ENCODE results near the gene FAM221B.

DNA sequence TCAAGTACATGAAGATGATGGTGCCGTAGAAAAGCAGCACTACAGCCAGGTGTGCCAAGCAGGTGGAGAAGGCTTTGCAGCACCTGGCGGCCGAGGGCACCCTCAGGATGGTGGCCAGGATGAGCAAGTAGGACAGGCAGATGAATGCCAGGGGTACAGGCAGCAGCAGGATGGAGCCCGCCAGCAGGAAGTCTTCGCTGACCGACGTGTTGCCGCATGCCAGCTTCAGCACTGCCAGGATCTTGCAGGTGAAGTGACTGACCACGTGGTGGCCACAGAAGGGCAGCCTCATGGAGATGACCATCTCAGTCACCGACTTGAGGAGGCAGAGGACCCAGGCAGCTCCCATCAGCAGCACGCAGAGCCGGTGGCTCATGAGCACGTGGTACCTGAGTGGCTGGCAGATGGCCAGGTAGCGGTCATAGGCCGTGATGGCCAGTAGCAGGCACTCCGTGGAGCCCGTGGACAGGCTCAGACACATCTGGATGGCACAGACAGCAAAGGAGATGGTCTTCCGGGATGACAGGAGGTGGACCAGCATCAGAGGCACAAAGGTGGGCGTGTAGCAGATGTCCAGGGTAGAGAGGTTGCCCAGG is 41.2 kb upstream of the FAM221B start:
- TF ChIP-seq CTCF (IDR thresholded peaks at IDR 0.05) (no peak), POLR2A (IDR thresholded peaks at IDR 0.05) (no peak)
